Measurements from ENCODE around the gene TSHZ1.

The TSHZ1 gene

DNA sequence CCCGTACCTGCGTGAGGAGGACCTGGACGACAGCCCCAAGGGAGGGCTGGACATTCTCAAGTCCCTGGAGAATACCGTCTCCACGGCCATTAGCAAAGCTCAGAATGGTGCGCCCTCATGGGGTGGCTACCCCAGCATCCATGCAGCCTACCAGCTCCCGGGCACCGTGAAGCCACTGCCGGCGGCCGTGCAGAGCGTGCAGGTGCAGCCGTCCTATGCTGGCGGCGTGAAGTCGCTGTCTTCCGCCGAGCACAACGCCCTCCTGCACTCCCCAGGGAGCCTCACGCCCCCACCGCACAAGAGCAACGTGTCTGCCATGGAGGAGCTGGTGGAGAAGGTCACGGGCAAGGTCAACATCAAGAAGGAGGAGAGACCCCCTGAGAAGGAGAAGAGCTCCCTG is 76.4 kb downstream of the TSHZ1 start:
- Mint-ChIP-seq H3K27ac (no peak overlapping the region), H3K27me3 (ENCODE audit: low read depth, poor library complexity) (peaks cover 2% of the 10 kb centered on the region), H3K9me3 (peaks cover 12% of the 10 kb centered on the region), H3K4me1 (peaks cover 5% of the 10 kb centered on the region), H3K36me3 (ENCODE audit: low read depth) (peaks cover 100% of the 10 kb centered on the region), H3K4me3 (no peak overlapping the region)
- TF ChIP-seq, protein P1, sequence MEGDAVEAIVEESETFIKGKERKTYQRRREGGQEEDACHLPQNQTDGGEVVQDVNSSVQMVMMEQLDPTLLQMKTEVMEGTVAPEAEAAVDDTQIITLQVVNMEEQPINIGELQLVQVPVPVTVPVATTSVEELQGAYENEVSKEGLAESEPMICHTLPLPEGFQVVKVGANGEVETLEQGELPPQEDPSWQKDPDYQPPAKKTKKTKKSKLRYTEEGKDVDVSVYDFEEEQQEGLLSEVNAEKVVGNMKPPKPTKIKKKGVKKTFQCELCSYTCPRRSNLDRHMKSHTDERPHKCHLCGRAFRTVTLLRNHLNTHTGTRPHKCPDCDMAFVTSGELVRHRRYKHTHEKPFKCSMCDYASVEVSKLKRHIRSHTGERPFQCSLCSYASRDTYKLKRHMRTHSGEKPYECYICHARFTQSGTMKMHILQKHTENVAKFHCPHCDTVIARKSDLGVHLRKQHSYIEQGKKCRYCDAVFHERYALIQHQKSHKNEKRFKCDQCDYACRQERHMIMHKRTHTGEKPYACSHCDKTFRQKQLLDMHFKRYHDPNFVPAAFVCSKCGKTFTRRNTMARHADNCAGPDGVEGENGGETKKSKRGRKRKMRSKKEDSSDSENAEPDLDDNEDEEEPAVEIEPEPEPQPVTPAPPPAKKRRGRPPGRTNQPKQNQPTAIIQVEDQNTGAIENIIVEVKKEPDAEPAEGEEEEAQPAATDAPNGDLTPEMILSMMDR (IDR thresholded peaks at IDR 0.05), result no peak
- DNase-seq, result no peak

DNA sequence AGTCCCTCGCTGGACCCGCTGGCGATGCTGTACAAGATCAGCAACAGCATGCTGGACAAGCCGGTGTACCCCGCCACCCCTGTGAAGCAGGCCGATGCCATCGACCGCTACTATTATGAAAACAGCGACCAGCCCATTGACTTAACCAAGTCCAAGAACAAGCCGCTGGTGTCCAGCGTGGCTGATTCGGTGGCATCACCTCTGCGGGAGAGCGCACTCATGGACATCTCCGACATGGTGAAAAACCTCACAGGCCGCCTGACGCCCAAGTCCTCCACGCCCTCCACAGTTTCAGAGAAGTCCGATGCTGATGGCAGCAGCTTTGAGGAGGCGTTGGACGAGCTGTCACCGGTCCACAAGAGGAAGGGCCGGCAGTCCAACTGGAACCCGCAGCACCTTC is 77.1 kb downstream of the TSHZ1 start:
- H3K4me3 Mint-ChIP-seq, result no peak overlapping the region
- peaks cover 2% of the 10 kb centered on the region for H3K27me3 Mint-ChIP-seq (ENCODE audit: low read depth, poor library complexity)
- H3K9me3 Mint-ChIP-seq, result peaks cover 12% of the 10 kb centered on the region
- TF ChIP-seq, protein P1 (IDR thresholded peaks at IDR 0.05), result no peak
- H3K27ac Mint-ChIP-seq, result no peak overlapping the region
- no peak for DNase-seq
- H3K36me3 Mint-ChIP-seq (ENCODE audit: low read depth), result peaks cover 95% of the 10 kb centered on the region
- peaks cover 5% of the 10 kb centered on the region for H3K4me1 Mint-ChIP-seq

DNA sequence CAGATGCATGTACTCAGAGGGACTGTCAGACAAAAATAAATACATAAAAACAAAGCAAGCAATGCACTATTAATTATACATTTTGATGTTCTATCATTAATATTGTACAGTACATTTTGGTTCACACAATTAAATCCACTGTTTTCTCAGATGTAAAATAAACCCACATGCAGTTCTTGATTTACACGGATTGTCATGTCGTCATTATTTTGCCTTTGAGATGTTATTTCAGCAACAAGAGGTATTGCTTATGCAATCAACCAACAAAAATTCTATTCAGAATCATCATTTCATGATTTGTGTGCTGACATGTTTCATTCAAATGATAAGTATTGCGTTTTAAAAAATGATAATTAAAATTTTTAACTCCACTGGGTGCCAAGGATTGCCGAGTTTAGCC is 79.2 kb downstream of the TSHZ1 start:
- Mint-ChIP-seq H3K36me3 (ENCODE audit: low read depth) (peaks cover 86% of the 10 kb centered on the region), H3K4me1 (peaks cover 5% of the 10 kb centered on the region), H3K27ac (no peak overlapping the region), H3K9me3 (peaks cover 12% of the 10 kb centered on the region), H3K27me3 (ENCODE audit: low read depth, poor library complexity) (no peaks in the 10 kb centered on the region), H3K4me3 (no peak overlapping the region)
- DNase-seq, result no peak
- TF ChIP-seq, protein P1 (IDR thresholded peaks at IDR 0.05), result no peak

DNA sequence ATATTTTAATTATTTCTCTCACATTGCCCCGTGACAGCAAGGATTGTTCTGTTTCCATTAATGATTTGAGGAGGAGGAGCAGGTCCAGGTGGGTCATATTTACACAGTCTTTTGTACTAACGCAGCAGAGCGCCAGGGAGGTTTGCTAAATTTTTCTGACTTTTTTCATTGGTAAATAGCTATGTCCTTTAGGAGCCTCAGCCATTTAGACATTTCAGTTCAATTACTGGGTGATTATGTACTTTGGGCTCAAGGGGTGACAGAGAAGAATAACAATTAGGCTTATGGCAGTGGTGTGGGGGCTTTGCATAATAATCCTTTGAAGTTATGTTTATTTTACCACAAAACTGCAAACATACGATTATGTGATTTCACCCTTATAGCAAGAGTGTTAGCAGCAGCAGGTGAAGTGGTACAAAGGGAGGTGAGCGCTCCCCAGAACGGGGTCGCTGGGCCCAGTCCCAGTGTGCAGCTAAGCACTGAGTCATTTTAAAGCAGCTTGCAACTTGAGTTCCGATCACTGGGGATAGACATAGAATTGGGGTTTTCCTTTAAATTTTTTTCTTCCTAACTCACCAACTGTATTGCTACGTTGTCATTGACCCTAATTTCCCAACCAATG is 80.3 kb downstream of the TSHZ1 start:
- no peak overlapping the region for H3K4me3 Mint-ChIP-seq
- peaks cover 75% of the 10 kb centered on the region for H3K36me3 Mint-ChIP-seq (ENCODE audit: low read depth)

DNA sequence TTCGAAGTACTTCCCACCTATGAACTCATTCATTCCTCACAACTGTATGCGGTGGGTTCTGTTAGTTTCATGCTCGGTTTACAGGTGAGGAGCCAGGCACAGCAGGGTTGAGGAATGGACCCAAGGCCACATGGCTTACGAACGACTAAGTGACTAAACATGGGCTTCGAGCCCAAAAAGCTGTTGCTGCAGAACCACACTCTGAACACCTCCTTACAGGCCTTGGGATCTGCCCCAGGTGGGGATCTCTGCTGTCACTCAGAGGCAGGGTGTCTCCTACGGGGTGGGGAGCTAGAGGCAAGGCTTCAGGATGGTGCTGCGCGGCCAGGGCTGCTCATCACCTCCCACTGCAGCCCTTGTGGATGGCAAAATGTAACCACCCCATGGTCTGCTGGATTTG is 80.9 kb downstream of the TSHZ1 start:
- no peak for DNase-seq
- H3K4me1 Mint-ChIP-seq, result peaks cover 5% of the 10 kb centered on the region
- TF ChIP-seq, protein P1 (IDR thresholded peaks at IDR 0.05), result no peak
- peaks cover 69% of the 10 kb centered on the region for H3K36me3 Mint-ChIP-seq (ENCODE audit: low read depth)
- H3K9me3 Mint-ChIP-seq, result peaks cover 5% of the 10 kb centered on the region
- no peak overlapping the region for H3K4me3 Mint-ChIP-seq
- H3K27ac Mint-ChIP-seq, result no peak overlapping the region
- no peaks in the 10 kb centered on the region for H3K27me3 Mint-ChIP-seq (ENCODE audit: low read depth, poor library complexity)

More for the DNA sequence above, 80.3 kb downstream of the TSHZ1 start:
- TF ChIP-seq, protein P1 (IDR thresholded peaks at IDR 0.05), result no peak
- DNase-seq, result no peak
- Mint-ChIP-seq H3K9me3 (peaks cover 5% of the 10 kb centered on the region), H3K27me3 (ENCODE audit: low read depth, poor library complexity) (no peaks in the 10 kb centered on the region), H3K27ac (no peak overlapping the region), H3K4me1 (peaks cover 5% of the 10 kb centered on the region)

DNA sequence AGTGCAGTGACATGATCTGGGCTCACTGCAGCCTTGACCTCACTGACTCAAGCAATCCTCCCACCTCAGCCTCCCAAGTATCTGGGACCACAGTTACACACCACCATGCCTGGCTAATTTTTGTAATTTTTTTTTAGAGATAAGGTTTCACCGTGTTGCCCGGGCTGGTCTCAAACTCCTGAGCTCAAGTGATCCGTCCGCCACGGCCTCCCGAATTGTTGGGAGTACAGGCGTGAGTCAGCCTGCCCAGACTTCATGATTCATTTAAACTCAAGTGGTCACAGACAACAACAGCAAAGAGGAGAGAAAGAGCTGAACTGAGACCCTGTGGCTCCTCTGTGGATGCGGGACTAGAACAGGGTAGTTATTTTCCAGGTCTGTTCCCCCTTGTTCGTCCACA is 83.0 kb downstream of the TSHZ1 start:
- Mint-ChIP-seq H3K4me1 (peaks cover 9% of the 10 kb centered on the region), H3K36me3 (ENCODE audit: low read depth) (peaks cover 48% of the 10 kb centered on the region), H3K4me3 (no peak overlapping the region), H3K9me3 (no peaks in the 10 kb centered on the region), H3K27ac (peak overlapping the region; percentile 72), H3K27me3 (ENCODE audit: low read depth, poor library complexity) (no peaks in the 10 kb centered on the region)
- no peak for DNase-seq
- TF ChIP-seq, protein P1 (IDR thresholded peaks at IDR 0.05), result no peak
